ENCODE measurements around the gene TNN.
A peak's percentile ranks its signal among the peaks of the same experiment; 100 is the strongest.

Gene TNN

GRCh38 chr1:175179837-175180590, 112.4 kb downstream of the TNN start:
- DNase-seq, result no peak

GRCh38 chr1:175182201-175182746, 114.6 kb downstream of the TNN start:
- no peak for DNase-seq

- no peak for DNase-seq
These were observed 116.0 kb downstream of the TNN start for GRCh38 chr1:175183586-175183985.

DNA sequence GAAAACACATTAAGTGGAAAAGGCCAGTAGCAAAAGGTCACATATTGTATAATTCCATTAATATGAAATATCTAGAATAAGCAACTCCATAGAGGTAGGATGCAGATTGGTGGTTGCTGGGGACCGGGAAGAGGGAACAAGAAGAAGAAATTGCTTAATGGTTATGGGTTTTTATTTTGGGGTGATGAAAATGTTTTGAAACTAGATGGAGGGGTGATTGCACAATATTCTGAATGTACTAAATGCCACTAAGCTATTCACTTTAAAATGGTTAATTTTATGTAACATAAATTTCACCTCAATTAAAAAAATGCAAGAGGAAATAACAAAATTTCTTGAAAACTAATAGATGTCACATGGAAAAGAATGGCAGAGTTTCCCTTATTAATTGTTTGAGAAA, 118.3 kb downstream of the TNN start:
- no peak for DNase-seq

- no peak for DNase-seq
These were observed 119.0 kb downstream of the TNN start for GRCh38 chr1:175186433-175187160.

DNA sequence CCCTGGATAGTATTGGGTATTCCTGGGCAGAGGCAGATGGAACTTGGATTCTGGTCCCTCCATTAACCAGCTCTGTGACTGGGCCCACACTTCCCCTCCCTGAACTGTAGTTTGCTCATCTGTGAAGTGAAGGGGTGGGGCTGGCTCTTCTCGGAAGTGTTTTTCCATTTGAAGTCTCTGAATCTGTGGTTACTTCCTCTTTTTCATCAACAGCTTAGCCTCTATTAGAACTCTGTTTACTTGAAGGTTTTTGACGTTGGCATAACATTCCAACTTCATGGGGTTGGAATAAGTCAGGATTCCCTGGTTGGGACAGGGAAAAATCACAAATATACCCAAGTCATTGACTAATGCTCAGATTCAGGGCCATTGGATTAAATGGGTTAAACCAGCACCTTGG, 121.3 kb downstream of the TNN start:
- DNase-seq, result no peak

- no peak for DNase-seq
These were observed 124.0 kb downstream of the TNN start for GRCh38 chr1:175191659-175192058.

- peak; percentile 62 for DNase-seq
These were observed 124.5 kb downstream of the TNN start for GRCh38 chr1:175192111-175192629.

- peak; percentile 83 for DNase-seq
These were observed 125.2 kb downstream of the TNN start, which contains the start of gene KIAA0040 for GRCh38 chr1:175192630-175193526. Gene KIAA0040 (minus strand): TSS chr1:175192776. CDS start chr1:175161013, 31,763 bp downstream.

- DNase-seq, result no peak
These were observed 125.9 kb downstream of the TNN start for GRCh38 chr1:175193527-175193910.

GRCh38 chr1:175195281-175195680, 127.6 kb downstream of the TNN start:
- DNase-seq, result no peak

- no peak for DNase-seq
These were observed 128.2 kb downstream of the TNN start for GRCh38 chr1:175195798-175196197.

DNA sequence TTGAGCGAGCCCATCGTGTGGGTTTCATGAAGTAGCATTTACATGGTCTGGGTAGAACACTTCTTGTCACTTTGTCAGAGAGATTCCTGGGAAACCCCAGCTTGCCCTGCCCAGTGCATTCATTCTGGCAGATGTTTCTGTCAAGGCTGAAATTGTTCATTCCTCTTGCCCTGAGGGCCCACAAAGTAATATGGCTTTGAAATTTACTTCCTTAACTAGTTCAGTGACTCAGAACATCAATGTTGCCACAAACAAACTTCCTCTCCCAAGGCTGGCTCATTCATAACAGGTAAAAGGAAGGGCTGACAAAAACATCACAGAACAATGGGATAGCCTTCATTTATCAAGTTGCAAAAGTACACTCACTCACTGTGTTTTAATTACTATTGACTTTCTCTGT, 129.9 kb downstream of the TNN start:
- no peak for DNase-seq
